ENCODE measurements around the gene IL17A. TPM values are rescaled to one million over a fixed set of nuclear protein-coding genes. Genes with fewer than 3 reads are reported as not detected.
"Not testable (repeated sequence)": the region's sequence is repeated elsewhere in the genome, so short reads cannot be mapped to it uniquely, and the experiment has no call there.

The IL17A gene
- polyA plus RNA-seq, 2 donors: 0.05 TPM; not detected in 1

GRCh38 chr6:52186480-52186879 lies 305 bp downstream of the IL17A start:
- H3K27me3 ChIP-seq (ENCODE audit: control insufficient read depth in 1 of 2, insufficient read depth in 2 of 2, low read length in 2 of 2): no peaks in the 10 kb centered on the region
- no peak overlapping the region for H3K4me3 ChIP-seq (ENCODE audit: low read depth in 1 of 2, low read length in 2 of 2)
- WGBS, 2 donors: 86 to 87% methylated on average over 5 of the region's 5 CpGs
- no peak overlapping the region for H3K27ac ChIP-seq (ENCODE audit: low read depth in 2 of 2, low read length in 1 of 2)
- H3K36me3 ChIP-seq (ENCODE audit: control insufficient read depth in 2 of 2, insufficient read depth in 2 of 2, low read length in 1 of 2): no peaks in the 10 kb centered on the region
- H3K4me1 ChIP-seq (ENCODE audit: control insufficient read depth in 2 of 2, insufficient read depth in 2 of 2, low read length in 1 of 2): no peaks in the 10 kb centered on the region
- H3K9me3 ChIP-seq (ENCODE audit: control insufficient read depth in 2 of 2, insufficient read depth in 1 of 2, low read depth in 1 of 2, low read length in 1 of 2): peaks cover 0 to 2% of the 10 kb centered on the region in 2 donors

GRCh38 chr6:52187098-52187497 lies 923 bp downstream of the IL17A start:
- WGBS, 2 donors: 80 to 97% methylated on average over 1 of the region's 1 CpG
- Histone ChIP-seq H3K4me1 (ENCODE audit: control insufficient read depth in 2 of 2, insufficient read depth in 2 of 2, low read length in 1 of 2) (no peaks in the 10 kb centered on the region), H3K4me3 (ENCODE audit: low read depth in 1 of 2, low read length in 2 of 2) (no peak overlapping the region), H3K27me3 (ENCODE audit: control insufficient read depth in 1 of 2, insufficient read depth in 2 of 2, low read length in 2 of 2) (no peaks in the 10 kb centered on the region), H3K36me3 (ENCODE audit: control insufficient read depth in 2 of 2, insufficient read depth in 2 of 2, low read length in 1 of 2) (no peaks in the 10 kb centered on the region), H3K27ac (ENCODE audit: low read depth in 2 of 2, low read length in 1 of 2) (no peak overlapping the region), H3K9me3 (ENCODE audit: control insufficient read depth in 2 of 2, insufficient read depth in 1 of 2, low read depth in 1 of 2, low read length in 1 of 2) (peaks cover 0 to 2% of the 10 kb centered on the region in 2 donors)

GRCh38 chr6:52189974-52190373 lies 3.8 kb downstream of the IL17A start:
- Histone ChIP-seq H3K4me3 (ENCODE audit: low read depth in 1 of 2, low read length in 2 of 2) (no peak overlapping the region), H3K9me3 (ENCODE audit: control insufficient read depth in 2 of 2, insufficient read depth in 1 of 2, low read depth in 1 of 2, low read length in 1 of 2) (no peaks in the 10 kb centered on the region), H3K27me3 (ENCODE audit: control insufficient read depth in 1 of 2, insufficient read depth in 2 of 2, low read length in 2 of 2) (no peaks in the 10 kb centered on the region), H3K27ac (ENCODE audit: low read depth in 2 of 2, low read length in 1 of 2) (no peak overlapping the region), H3K4me1 (ENCODE audit: control insufficient read depth in 2 of 2, insufficient read depth in 2 of 2, low read length in 1 of 2) (no peaks in the 10 kb centered on the region), H3K36me3 (ENCODE audit: control insufficient read depth in 2 of 2, insufficient read depth in 2 of 2, low read length in 1 of 2) (no peaks in the 10 kb centered on the region)
- whole genome bisulfite sequencing, 2 donors: 79 to 84% methylated on average over 2 of the region's 2 CpGs

- no peaks in the 10 kb centered on the region for H3K4me1 ChIP-seq (ENCODE audit: control insufficient read depth in 2 of 2, insufficient read depth in 2 of 2, low read length in 1 of 2)
- H3K36me3 ChIP-seq (ENCODE audit: control insufficient read depth in 2 of 2, insufficient read depth in 2 of 2, low read length in 1 of 2): no peaks in the 10 kb centered on the region
- H3K4me3 ChIP-seq (ENCODE audit: low read depth in 1 of 2, low read length in 2 of 2): no peak overlapping the region
- 66 to 74% methylated on average over 3 of the region's 3 CpGs for WGBS, 2 donors
- no peaks in the 10 kb centered on the region for H3K27me3 ChIP-seq (ENCODE audit: control insufficient read depth in 1 of 2, insufficient read depth in 2 of 2, low read length in 2 of 2)
- no peaks in the 10 kb centered on the region for H3K9me3 ChIP-seq (ENCODE audit: control insufficient read depth in 2 of 2, insufficient read depth in 1 of 2, low read depth in 1 of 2, low read length in 1 of 2)
- no peak overlapping the region for H3K27ac ChIP-seq (ENCODE audit: low read depth in 2 of 2, low read length in 1 of 2)
Observed at GRCh38 chr6:52190409-52190808, 4.2 kb downstream of the IL17A start.

- Histone ChIP-seq H3K27me3 (ENCODE audit: control insufficient read depth in 1 of 2, insufficient read depth in 2 of 2, low read length in 2 of 2) (no peaks in the 10 kb centered on the region), H3K9me3 (ENCODE audit: control insufficient read depth in 2 of 2, insufficient read depth in 1 of 2, low read depth in 1 of 2, low read length in 1 of 2) (no peaks in the 10 kb centered on the region), H3K4me3 (ENCODE audit: low read depth in 1 of 2, low read length in 2 of 2) (no peak overlapping the region), H3K27ac (ENCODE audit: low read depth in 2 of 2, low read length in 1 of 2) (no peak overlapping the region), H3K4me1 (ENCODE audit: control insufficient read depth in 2 of 2, insufficient read depth in 2 of 2, low read length in 1 of 2) (no peaks in the 10 kb centered on the region), H3K36me3 (ENCODE audit: control insufficient read depth in 2 of 2, insufficient read depth in 2 of 2, low read length in 1 of 2) (no peaks in the 10 kb centered on the region)
- WGBS, 2 donors: 53 to 67% methylated on average over 3 of the region's 3 CpGs
Observed at GRCh38 chr6:52191824-52192223, 5.6 kb downstream of the IL17A start.

- H3K9me3 ChIP-seq (ENCODE audit: control insufficient read depth in 2 of 2, insufficient read depth in 1 of 2, low read depth in 1 of 2, low read length in 1 of 2): no peaks in the 10 kb centered on the region
- H3K4me1 ChIP-seq (ENCODE audit: control insufficient read depth in 2 of 2, insufficient read depth in 2 of 2, low read length in 1 of 2): no peaks in the 10 kb centered on the region
- 40% methylated on average over 2 of the region's 2 CpGs for WGBS, 2 donors
- no peak overlapping the region for H3K27ac ChIP-seq (ENCODE audit: low read depth in 2 of 2, low read length in 1 of 2)
- no peaks in the 10 kb centered on the region for H3K27me3 ChIP-seq (ENCODE audit: control insufficient read depth in 1 of 2, insufficient read depth in 2 of 2, low read length in 2 of 2)
- H3K4me3 ChIP-seq (ENCODE audit: low read depth in 1 of 2, low read length in 2 of 2): no peak overlapping the region
- no peaks in the 10 kb centered on the region for H3K36me3 ChIP-seq (ENCODE audit: control insufficient read depth in 2 of 2, insufficient read depth in 2 of 2, low read length in 1 of 2)
Observed at GRCh38 chr6:52195886-52196285, 9.7 kb downstream of the IL17A start.

- WGBS, 2 donors: 62 to 65% methylated on average over 5 of the region's 5 CpGs
- not testable (repeated sequence) for H3K4me3 ChIP-seq (ENCODE audit: low read depth in 1 of 2, low read length in 2 of 2); H3K36me3 ChIP-seq (ENCODE audit: control insufficient read depth in 2 of 2, insufficient read depth in 2 of 2, low read length in 1 of 2); H3K27me3 ChIP-seq (ENCODE audit: control insufficient read depth in 1 of 2, insufficient read depth in 2 of 2, low read length in 2 of 2); H3K9me3 ChIP-seq (ENCODE audit: control insufficient read depth in 2 of 2, insufficient read depth in 1 of 2, low read depth in 1 of 2, low read length in 1 of 2); H3K4me1 ChIP-seq (ENCODE audit: control insufficient read depth in 2 of 2, insufficient read depth in 2 of 2, low read length in 1 of 2); H3K27ac ChIP-seq (ENCODE audit: low read depth in 2 of 2, low read length in 1 of 2)
Observed at GRCh38 chr6:52200088-52200487, 13.9 kb downstream of the IL17A start.

GRCh38 chr6:52201046-52201445 lies 14.9 kb downstream of the IL17A start:
- no peak overlapping the region for H3K4me3 ChIP-seq (ENCODE audit: low read depth in 1 of 2, low read length in 2 of 2)
- no peaks in the 10 kb centered on the region for H3K9me3 ChIP-seq (ENCODE audit: control insufficient read depth in 2 of 2, insufficient read depth in 1 of 2, low read depth in 1 of 2, low read length in 1 of 2)
- H3K27ac ChIP-seq (ENCODE audit: low read depth in 2 of 2, low read length in 1 of 2): no peak overlapping the region
- H3K36me3 ChIP-seq (ENCODE audit: control insufficient read depth in 2 of 2, insufficient read depth in 2 of 2, low read length in 1 of 2): no peaks in the 10 kb centered on the region
- no peaks in the 10 kb centered on the region for H3K27me3 ChIP-seq (ENCODE audit: control insufficient read depth in 1 of 2, insufficient read depth in 2 of 2, low read length in 2 of 2)
- H3K4me1 ChIP-seq (ENCODE audit: control insufficient read depth in 2 of 2, insufficient read depth in 2 of 2, low read length in 1 of 2): no peaks in the 10 kb centered on the region
- 20 to 74% methylated on average over 1 of the region's 1 CpG for WGBS, 2 donors

GRCh38 chr6:52201493-52201892 lies 15.3 kb downstream of the IL17A start:
- Histone ChIP-seq H3K36me3 (ENCODE audit: control insufficient read depth in 2 of 2, insufficient read depth in 2 of 2, low read length in 1 of 2) (no peaks in the 10 kb centered on the region), H3K27ac (ENCODE audit: low read depth in 2 of 2, low read length in 1 of 2) (no peak overlapping the region), H3K27me3 (ENCODE audit: control insufficient read depth in 1 of 2, insufficient read depth in 2 of 2, low read length in 2 of 2) (no peaks in the 10 kb centered on the region), H3K9me3 (ENCODE audit: control insufficient read depth in 2 of 2, insufficient read depth in 1 of 2, low read depth in 1 of 2, low read length in 1 of 2) (no peaks in the 10 kb centered on the region), H3K4me1 (ENCODE audit: control insufficient read depth in 2 of 2, insufficient read depth in 2 of 2, low read length in 1 of 2) (no peaks in the 10 kb centered on the region), H3K4me3 (ENCODE audit: low read depth in 1 of 2, low read length in 2 of 2) (no peak overlapping the region)

- H3K9me3 ChIP-seq (ENCODE audit: control insufficient read depth in 2 of 2, insufficient read depth in 1 of 2, low read depth in 1 of 2, low read length in 1 of 2): no peaks in the 10 kb centered on the region
- no peaks in the 10 kb centered on the region for H3K4me1 ChIP-seq (ENCODE audit: control insufficient read depth in 2 of 2, insufficient read depth in 2 of 2, low read length in 1 of 2)
Observed at GRCh38 chr6:52207066-52207465, 20.9 kb downstream of the IL17A start.

More at GRCh38 chr6:52207066-52207465, 20.9 kb downstream of the IL17A start:
- no peak overlapping the region for H3K27ac ChIP-seq (ENCODE audit: low read depth in 2 of 2, low read length in 1 of 2)
- no peaks in the 10 kb centered on the region for H3K27me3 ChIP-seq (ENCODE audit: control insufficient read depth in 1 of 2, insufficient read depth in 2 of 2, low read length in 2 of 2)
- H3K4me3 ChIP-seq (ENCODE audit: low read depth in 1 of 2, low read length in 2 of 2): no peak overlapping the region
- 87 to 90% methylated on average over 2 of the region's 2 CpGs for WGBS, 2 donors
- no peaks in the 10 kb centered on the region for H3K36me3 ChIP-seq (ENCODE audit: control insufficient read depth in 2 of 2, insufficient read depth in 2 of 2, low read length in 1 of 2)

Data from esophagus (tissue), 2 donors.